ENCODE measurements around the gene RFX4. TPM values are rescaled to one million over a fixed set of nuclear protein-coding genes. Genes with fewer than 3 reads are reported as not detected.
A peak's percentile ranks its signal among the peaks of the same experiment; 100 is the strongest.
"Not testable (repeated sequence)": the region's sequence is repeated elsewhere in the genome, so short reads cannot be mapped to it uniquely, and the experiment has no call there.

Gene RFX4
- polyA plus RNA-seq, 6 donors from 2014 or later: not detected

DNA sequence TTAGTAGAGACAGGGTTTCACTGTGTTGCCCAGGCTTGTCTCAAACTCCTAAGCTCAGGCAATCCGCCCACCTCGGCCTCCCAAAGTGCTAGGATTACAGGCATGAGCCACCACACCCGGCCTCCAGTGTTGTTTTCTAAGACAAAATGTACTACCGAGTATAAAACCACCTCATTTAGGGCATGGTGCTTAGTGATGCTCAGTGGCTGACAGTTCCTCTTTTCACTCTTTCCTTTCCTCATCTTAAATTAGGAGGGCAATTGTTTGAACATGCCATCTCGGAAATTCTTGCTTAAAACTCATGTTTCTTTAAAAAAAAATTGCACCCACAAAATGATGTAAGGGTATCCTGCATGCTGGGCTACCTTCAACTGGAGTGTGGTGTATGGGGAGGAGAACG lies 89.0 kb downstream of the RFX4 start:
- Mint-ChIP-seq H3K27ac (no peak overlapping the region), H3K27me3 (peaks cover 61 to 80% (median 73%) of the 10 kb centered on the region in 3 donors), H3K36me3 (no peaks in the 10 kb centered on the region), H3K9me3 (peaks cover 0 to 2% (median 0%) of the 10 kb centered on the region in 7 donors), H3K4me3 (no peak overlapping the region), H3K4me1 (peaks cover 0 to 2% (median 0%) of the 10 kb centered on the region in 3 donors)
- DNase-seq: no peak
- ATAC-seq (ENCODE audit: low read depth in 2 of 2): no peak

DNA sequence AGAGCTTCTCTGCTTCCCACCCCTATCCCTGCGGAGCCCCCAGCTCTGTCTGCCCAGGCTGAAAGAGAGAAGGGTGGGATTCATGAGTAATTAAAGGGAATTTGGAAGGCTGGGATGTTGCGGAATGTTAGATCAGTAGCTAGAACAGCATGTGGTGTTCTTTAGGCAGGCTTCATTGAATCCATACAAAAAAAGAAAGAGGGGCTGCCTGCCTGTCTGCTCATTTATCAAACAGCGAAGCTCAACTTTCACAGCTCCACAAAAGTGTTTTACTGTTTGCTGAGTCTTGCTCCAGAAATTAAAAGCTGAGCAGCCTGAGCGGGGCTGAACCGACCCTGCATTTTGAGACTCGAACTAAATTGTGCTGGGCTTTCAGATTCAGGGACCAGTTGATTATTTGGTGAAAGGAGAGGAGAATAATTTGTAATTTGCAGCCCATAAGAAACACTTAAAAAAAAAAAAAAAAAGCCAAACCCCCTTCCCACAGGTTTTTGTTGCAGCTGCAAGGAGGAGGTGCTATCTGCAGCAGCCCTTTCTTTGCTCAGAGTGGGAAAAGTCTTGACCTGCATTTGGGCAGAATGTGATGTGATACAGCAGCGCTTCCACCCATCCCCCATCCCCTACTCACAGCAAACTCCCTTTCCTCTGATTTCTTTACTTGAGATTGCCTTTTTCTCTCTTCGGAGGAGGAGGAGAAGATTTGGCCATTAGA lies 89.7 kb downstream of the RFX4 start:
- Mint-ChIP-seq H3K9me3 (peaks cover 0 to 2% (median 0%) of the 10 kb centered on the region in 7 donors), H3K27ac (no peak overlapping the region), H3K4me1 (peaks cover 0 to 2% (median 0%) of the 10 kb centered on the region in 3 donors), H3K4me3 (no peak overlapping the region), H3K36me3 (no peaks in the 10 kb centered on the region), H3K27me3 (peaks cover 61 to 80% (median 76%) of the 10 kb centered on the region in 3 donors)
- ATAC-seq (ENCODE audit: low read depth in 2 of 2): no peak
- DNase-seq: no peak

DNA sequence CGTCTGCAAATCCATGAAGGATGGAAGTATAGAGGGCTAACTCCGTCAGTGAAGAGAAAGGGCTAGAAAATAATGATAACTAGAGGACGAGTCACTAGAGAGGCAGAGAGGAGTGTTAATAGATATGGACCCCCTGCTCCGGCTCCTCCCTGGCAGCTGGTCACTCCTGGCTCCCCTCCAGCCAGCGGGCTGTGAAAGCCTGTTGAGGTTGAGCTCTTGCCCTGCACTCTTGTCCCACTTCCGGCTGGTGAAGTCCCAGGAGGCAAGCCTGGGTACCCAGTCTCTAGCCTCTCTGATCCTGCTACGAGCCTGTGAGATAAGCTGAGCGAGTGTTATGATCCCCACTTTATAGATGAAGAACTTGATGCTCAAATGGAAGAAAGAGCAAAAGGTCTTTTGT lies 90.3 kb downstream of the RFX4 start:
- H3K36me3 Mint-ChIP-seq: no peaks in the 10 kb centered on the region
- H3K4me1 Mint-ChIP-seq: peaks cover 0 to 2% (median 0%) of the 10 kb centered on the region in 3 donors
- no peak overlapping the region for H3K4me3 Mint-ChIP-seq
- peaks cover 56 to 77% (median 72%) of the 10 kb centered on the region in 3 donors for H3K27me3 Mint-ChIP-seq
- peak overlapping the region in 1 of 6 donors; percentile 17 for H3K27ac Mint-ChIP-seq
- ATAC-seq (ENCODE audit: low read depth in 2 of 2) (no peak), DNase-seq (no peak)
- no peaks in the 10 kb centered on the region for H3K9me3 Mint-ChIP-seq

DNA sequence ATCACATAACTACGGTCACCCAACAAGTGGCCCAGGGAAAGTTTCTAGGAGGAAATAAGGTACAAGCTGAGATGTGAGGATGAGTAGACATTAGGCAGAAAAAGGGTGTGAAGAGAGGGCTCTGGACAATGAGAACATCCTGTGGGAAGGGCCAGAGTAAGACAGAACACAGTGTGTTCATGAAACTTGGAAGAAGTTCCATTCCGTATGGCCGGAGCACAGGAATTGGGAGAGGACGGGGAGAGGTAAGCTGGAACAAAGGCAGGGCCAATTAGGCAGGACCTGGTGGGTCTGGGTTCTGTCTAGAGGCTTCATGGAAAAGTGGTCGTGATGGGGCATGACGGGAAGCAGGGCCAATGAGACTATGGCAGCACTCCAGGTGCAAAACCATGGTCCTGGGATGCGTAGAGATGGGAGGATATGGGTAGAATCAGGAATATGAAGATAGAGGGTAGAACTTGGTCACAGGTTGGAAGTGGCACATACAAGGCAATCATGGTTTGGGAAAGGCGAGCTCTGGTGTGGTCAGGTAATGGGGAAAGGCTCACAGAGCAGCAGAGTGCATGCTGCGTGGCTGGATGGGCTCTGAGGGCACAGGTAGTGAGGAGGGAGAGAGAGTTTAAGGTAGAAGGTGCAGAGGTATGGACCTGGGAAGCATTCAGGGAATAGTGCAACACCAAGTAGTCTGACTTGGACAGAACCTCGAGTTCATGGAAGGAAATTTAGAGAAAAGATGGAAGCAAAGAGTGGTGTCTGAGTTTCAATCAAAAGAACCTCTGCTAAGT lies 93.0 kb downstream of the RFX4 start:
- no peak overlapping the region for H3K4me3 Mint-ChIP-seq
- peak overlapping the region in 1 of 6 donors; percentile 34 for H3K27ac Mint-ChIP-seq
- H3K4me1 Mint-ChIP-seq: peaks cover 0 to 2% (median 0%) of the 10 kb centered on the region in 3 donors
- no peaks in the 10 kb centered on the region for H3K9me3 Mint-ChIP-seq
- peaks cover 46 to 62% (median 57%) of the 10 kb centered on the region in 3 donors for H3K27me3 Mint-ChIP-seq
- ATAC-seq (ENCODE audit: low read depth in 2 of 2) (no peak), DNase-seq (no peak)
- no peaks in the 10 kb centered on the region for H3K36me3 Mint-ChIP-seq

DNA sequence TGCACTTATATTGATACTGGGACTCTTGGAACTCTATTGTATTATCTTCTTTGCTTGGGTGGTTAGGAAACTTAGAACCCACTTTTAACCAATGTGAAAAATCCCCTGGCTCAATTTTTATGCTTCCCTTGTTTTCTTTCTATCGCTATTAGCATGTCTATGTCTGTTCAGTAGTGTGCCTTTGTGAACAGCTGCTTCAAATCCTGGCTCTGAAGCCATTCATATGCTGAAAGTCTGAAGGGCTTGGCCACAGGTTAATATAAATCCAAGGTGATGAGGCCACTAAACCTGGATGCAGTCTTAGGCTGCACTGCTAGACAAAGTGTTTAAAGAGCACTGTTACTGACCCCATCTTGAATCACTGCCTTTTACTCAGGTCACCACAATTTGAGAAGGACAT lies 96.8 kb downstream of the RFX4 start:
- no peak for DNase-seq
- no peaks in the 10 kb centered on the region for H3K36me3 Mint-ChIP-seq
- no peak for ATAC-seq (ENCODE audit: low read depth in 2 of 2)
- H3K27me3 Mint-ChIP-seq: peaks cover 37 to 50% (median 39%) of the 10 kb centered on the region in 3 donors
- H3K27ac Mint-ChIP-seq: no peak overlapping the region
- H3K4me1 Mint-ChIP-seq: no peaks in the 10 kb centered on the region
- H3K4me3 Mint-ChIP-seq: no peak overlapping the region
- no peaks in the 10 kb centered on the region for H3K9me3 Mint-ChIP-seq

DNA sequence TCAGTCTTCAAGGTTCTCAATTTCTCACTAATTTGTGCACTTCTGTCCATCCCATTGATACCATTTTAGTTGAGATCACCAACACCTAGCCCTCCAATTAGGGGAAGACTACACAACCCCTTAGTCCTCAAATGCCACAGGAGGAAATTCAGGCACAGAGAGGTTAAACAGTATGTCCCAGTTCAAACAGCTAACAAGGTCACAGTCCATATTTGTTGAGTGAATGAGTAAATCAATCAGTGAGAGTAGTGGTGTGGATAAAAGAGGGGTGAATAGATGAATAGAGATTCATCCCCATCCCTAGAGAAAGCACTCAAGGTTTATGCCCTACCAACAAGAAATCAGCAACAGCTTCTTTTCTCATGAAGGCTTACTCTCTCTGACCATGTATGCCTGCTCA lies 97.5 kb downstream of the RFX4 start:
- H3K27me3 Mint-ChIP-seq: peaks cover 37 to 44% (median 41%) of the 10 kb centered on the region in 3 donors
- H3K9me3 Mint-ChIP-seq: no peaks in the 10 kb centered on the region
- no peak for ATAC-seq (ENCODE audit: low read depth in 2 of 2)
- no peaks in the 10 kb centered on the region for H3K36me3 Mint-ChIP-seq
- H3K27ac Mint-ChIP-seq: no peak overlapping the region
- DNase-seq: no peak
- no peaks in the 10 kb centered on the region for H3K4me1 Mint-ChIP-seq
- H3K4me3 Mint-ChIP-seq: no peak overlapping the region

DNA sequence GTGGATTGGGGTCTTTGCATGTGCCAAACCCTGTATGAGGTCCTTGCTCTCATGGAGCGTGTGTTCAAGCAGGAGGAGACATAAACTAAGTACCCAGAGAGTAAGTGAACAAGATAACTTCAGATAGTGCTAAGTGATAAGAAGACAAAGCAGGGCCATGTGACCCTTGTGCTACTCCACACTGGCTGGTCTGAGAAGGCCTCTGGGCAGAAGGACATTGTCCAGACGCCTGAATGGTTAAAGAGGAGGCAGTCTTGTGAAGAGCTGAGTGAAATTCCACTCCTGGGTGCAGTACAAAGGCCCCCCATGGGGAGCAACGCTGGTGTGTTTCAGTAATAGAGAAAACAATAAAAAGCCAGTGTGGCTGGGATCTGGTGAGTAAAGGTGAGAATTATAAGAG lies 98.4 kb downstream of the RFX4 start:
- Mint-ChIP-seq H3K27ac (no peak overlapping the region), H3K9me3 (no peaks in the 10 kb centered on the region)
- ATAC-seq (ENCODE audit: low read depth in 2 of 2): no peak

DNA sequence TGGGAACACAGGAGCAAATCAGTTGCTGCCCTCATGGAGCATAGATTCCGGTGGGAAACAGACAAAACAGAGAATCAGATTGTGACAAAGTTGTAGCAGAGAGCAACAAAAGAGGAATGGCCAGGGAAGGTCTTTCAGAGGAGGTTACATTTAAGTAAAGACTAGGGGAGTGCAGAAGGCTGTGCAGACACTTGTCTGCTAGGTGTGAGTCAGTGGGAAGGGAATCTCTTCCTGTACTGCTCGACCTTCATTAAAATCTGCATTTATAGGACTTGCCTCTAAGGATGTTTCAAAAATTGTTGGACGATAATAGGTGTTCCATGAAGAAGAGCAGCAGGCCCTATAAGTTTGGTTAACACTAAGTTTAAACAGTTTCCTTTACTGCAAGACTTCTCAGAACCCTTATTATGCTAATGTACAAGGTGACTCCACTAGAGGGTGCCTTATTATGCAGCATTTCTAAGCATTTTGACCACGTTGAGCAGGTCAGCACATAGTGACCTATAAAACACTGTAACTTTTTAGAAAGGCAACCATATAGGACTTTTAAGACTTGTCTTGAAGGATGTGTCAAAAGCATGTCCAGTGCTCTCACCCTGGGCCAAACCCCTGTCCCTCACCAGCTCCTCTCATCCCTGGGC lies 99.9 kb downstream of the RFX4 start:
- no peaks in the 10 kb centered on the region for H3K4me1 Mint-ChIP-seq
- H3K4me3 Mint-ChIP-seq: no peak overlapping the region
- no peak for ATAC-seq (ENCODE audit: low read depth in 2 of 2)
- no peak overlapping the region for H3K27ac Mint-ChIP-seq
- no peak for DNase-seq
- peaks cover 20 to 24% (median 22%) of the 10 kb centered on the region in 3 donors for H3K27me3 Mint-ChIP-seq
- no peaks in the 10 kb centered on the region for H3K9me3 Mint-ChIP-seq
- no peaks in the 10 kb centered on the region for H3K36me3 Mint-ChIP-seq

More for the DNA sequence above, 98.4 kb downstream of the RFX4 start:
- H3K4me1 Mint-ChIP-seq: no peaks in the 10 kb centered on the region
- no peak for DNase-seq
- peaks cover 29 to 35% (median 34%) of the 10 kb centered on the region in 3 donors for H3K27me3 Mint-ChIP-seq
- no peak overlapping the region for H3K4me3 Mint-ChIP-seq
- H3K36me3 Mint-ChIP-seq: no peaks in the 10 kb centered on the region

DNA sequence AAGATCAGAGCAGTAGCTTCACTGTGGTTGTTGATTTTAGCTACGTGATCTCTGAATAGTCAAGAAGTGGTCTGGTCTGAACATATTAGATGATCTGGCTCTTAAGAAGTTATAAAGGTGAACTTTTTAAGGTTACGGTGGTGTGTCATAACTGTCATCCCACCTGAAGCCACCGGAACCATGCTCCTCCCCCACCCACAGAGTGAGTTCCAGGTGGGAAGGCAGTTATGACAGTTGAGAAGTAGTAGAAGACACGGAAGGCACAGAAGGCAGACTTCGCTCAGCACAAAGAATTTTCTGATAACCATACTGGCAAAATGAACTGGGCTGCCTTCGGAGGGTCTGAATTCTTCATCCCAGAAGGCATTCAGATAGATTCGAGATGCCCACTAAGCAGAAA lies 101.7 kb downstream of the RFX4 start:
- ATAC-seq (ENCODE audit: low read depth in 2 of 2) (no peak), DNase-seq (no peak)
- H3K27me3 Mint-ChIP-seq: peaks cover 19 to 32% (median 28%) of the 10 kb centered on the region in 3 donors
- no peak overlapping the region for H3K27ac Mint-ChIP-seq
- H3K4me1 Mint-ChIP-seq: no peaks in the 10 kb centered on the region
- H3K4me3 Mint-ChIP-seq: no peak overlapping the region
- H3K9me3 Mint-ChIP-seq: no peaks in the 10 kb centered on the region
- no peaks in the 10 kb centered on the region for H3K36me3 Mint-ChIP-seq

DNA sequence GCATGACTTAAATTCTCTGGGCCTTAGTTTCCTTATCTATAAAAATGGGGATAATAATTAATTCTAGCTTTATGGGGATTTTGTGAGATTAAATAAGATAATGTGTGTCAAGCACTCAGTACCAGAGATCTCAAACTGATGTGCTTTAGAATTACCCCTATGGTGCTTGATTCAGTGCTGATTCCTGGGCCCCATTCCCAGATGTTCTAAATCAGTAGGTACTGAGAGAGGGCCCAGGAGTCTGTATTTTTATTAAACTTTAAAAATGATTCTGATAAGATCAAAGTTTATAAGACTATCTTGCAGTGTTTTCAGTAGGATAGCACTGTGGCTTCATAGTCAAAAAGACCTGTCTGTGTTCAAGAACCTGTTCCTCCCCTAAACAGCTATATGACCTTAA lies 102.6 kb downstream of the RFX4 start:
- no peak for DNase-seq
- H3K27me3 Mint-ChIP-seq: peaks cover 22 to 38% (median 22%) of the 10 kb centered on the region in 3 donors
- peaks cover 0 to 4% (median 0%) of the 10 kb centered on the region in 7 donors for H3K9me3 Mint-ChIP-seq
- no peak for ATAC-seq (ENCODE audit: low read depth in 2 of 2)
- no peak overlapping the region for H3K27ac Mint-ChIP-seq
- no peaks in the 10 kb centered on the region for H3K36me3 Mint-ChIP-seq
- H3K4me1 Mint-ChIP-seq: no peaks in the 10 kb centered on the region
- no peak overlapping the region for H3K4me3 Mint-ChIP-seq

DNA sequence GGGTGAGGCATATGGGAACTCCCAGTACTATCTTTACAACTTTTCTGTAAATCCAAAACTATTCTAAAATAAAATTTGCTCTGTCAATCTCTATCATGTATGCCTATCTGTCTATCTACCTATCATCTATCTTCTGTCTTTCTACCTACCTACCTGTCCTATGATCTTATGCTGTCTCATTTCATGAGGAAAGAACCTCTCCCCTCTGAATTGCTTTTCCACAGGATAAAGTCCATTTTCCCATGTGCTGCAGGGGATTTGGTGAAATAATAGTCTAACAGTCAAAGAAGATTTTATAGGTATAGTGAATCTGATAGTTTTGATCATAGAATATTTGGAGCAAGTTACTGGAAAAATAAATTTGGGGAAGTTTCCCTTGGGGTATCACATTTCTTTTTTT lies 104.9 kb downstream of the RFX4 start:
- Mint-ChIP-seq H3K27me3 (peaks cover 12 to 35% (median 17%) of the 10 kb centered on the region in 3 donors), H3K4me1 (no peaks in the 10 kb centered on the region), H3K4me3 (no peak overlapping the region), H3K9me3 (peaks cover 0 to 8% (median 0%) of the 10 kb centered on the region in 7 donors), H3K36me3 (no peaks in the 10 kb centered on the region), H3K27ac (no peak overlapping the region)
- no peak for DNase-seq
- ATAC-seq (ENCODE audit: low read depth in 2 of 2): no peak

DNA sequence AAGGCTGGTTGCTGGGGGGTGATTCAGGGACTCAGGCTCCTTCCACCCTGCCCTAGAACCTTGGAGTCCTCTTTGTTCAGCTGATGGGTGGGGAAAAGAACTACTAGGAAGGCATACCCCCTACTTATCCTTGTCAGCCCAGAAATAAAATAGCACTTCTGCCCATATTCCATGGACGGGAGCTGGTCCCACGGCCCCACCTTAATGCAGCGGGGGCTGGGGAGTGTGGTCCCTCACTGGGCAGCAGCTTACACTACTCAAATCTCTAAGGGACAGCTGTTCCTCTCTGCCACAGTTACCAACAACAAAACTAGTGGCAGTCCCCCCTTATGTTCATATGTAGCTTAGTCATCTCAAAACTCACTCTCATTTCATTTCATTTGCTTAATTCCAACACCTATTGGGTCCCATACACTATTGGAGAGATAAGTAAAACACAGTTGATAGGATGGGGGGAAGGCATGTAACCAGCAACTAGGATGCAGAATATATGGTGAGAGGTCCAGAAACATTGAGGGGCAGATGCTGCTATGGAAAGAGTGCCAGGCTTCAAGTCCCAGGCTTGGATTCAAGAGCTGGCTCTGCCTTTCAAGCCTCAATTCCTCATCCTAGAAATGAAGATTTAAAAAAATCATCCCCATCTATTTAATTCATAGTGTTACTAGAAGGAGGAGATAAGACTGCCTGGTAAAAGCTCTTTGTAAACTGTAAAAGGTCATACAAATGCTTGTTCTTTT lies 107.9 kb downstream of the RFX4 start:
- H3K27me3 Mint-ChIP-seq: peaks cover 21 to 46% (median 27%) of the 10 kb centered on the region in 3 donors
- DNase-seq (no peak), ATAC-seq (ENCODE audit: low read depth in 2 of 2) (no peak)
- peaks cover 0 to 8% (median 0%) of the 10 kb centered on the region in 7 donors for H3K9me3 Mint-ChIP-seq
- H3K4me3 Mint-ChIP-seq: no peak overlapping the region
- H3K27ac Mint-ChIP-seq: no peak overlapping the region
- H3K4me1 Mint-ChIP-seq: no peaks in the 10 kb centered on the region
- no peaks in the 10 kb centered on the region for H3K36me3 Mint-ChIP-seq

DNA sequence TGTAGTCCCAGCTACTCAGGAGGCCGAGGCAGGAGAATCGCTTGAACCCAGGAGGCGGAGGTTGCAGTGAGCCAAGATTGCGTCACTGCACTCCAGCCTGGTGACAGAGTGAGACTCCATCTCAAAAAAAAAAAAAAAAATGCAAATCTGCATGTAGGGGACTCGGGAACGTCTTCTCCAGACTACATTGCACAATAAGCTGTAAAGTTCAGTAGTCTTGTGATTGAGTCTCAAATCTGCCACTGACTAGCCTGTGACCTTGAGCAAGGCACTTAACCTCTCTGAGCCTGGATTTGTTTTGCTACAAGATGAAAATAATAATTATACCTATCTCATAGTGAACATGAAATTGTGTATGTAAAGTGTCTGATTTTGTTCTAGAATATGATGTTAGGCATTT lies 109.2 kb downstream of the RFX4 start:
- not testable (repeated sequence) for H3K4me1 Mint-ChIP-seq; H3K36me3 Mint-ChIP-seq; H3K4me3 Mint-ChIP-seq; ATAC-seq (ENCODE audit: low read depth in 2 of 2); DNase-seq; H3K27ac Mint-ChIP-seq; H3K9me3 Mint-ChIP-seq
- H3K27me3 Mint-ChIP-seq: peaks cover 23 to 53% (median 39%) of the 10 kb centered on the region in 3 donors
